HepG2 (cell line): ENCODE measurements around the gene KANTR. TPM values are rescaled to one million over a fixed set of nuclear protein-coding genes. Genes with fewer than 3 reads are reported as not detected.

Experiments
- ATAC-seq: fragments of 200-7000 bp; cut with Tn5 transposase; 3 replicates; pipeline ENCODE4 v1.9.1; 2020; ENCODE audit warnings: mild to moderate bottlenecking, moderate library complexity
- BruUV-seq: library from RNA; stranded (reverse); fragments of 400-500 nt; replicated peaks from 2 replicates; lab custom pipeline; 2021; lab: Mats Ljungman, UMichigan
- CTCF ChIA-PET: fragments of 300-600 bp; formaldehyde crosslinking; extraction: SDS; loops from one replicate; lab custom pipeline; 2021; ENCODE audit warnings: low total read pairs, inconsistent platforms, low intra/inter-chr PET ratio; lab: Yijun Ruan, JAX
- POLR2A ChIA-PET: fragments of 350-600 bp; sonication (Branson Sonifier 250); formaldehyde crosslinking; loops from one replicate; lab custom pipeline; 2020; ENCODE audit warnings: antibody characterized with exemption, inconsistent platforms; lab: Yijun Ruan, JAX
- DNase-seq: peaks from one replicate; pipeline ENCODE4 v3.0.0-alpha.2; 2015; ENCODE audit warnings: low spot score
- FAIRE-seq: peaks from 3 replicates; lab custom pipeline; 2011; peaks lifted over from hg19 to GRCh38; lab: Jason Lieb, UNC
- H2AFZ ChIP-seq: one replicate; pipeline ENCODE4 v1.6.1; 2011; ENCODE audit warnings: low read length, inconsistent platforms
- H3K27ac ChIP-seq: fragments of 300-600 bp; 3 replicates; pipeline ENCODE4 v1.8.0; 2011; ENCODE audit warnings: mixed run types, mild to moderate bottlenecking, mixed read lengths, low read length, inconsistent platforms; ENCODE audit not compliant: insufficient read depth; ENCODE audit errors: extremely low read length
- H3K27me3 ChIP-seq, 2 experiments: fragments of 200-600 bp in 1 of 2; 2 replicates in 1 of 2; 3 replicates in 1 of 2; pipeline versions ENCODE4 v1.6.0 to v1.8.0; 2011; ENCODE audit warnings: low read length in 2 of 2, mild to moderate bottlenecking in 2 of 2, moderate library complexity in 2 of 2, inconsistent platforms in 1 of 2; ENCODE audit not compliant: insufficient read depth in 2 of 2, control insufficient read depth in 1 of 2
- H3K36me3 ChIP-seq, 2 experiments: fragments of 200-600 bp in 1 of 2; replicated peaks in 1 of 2; 2 replicates in 1 of 2; 3 replicates in 1 of 2; pipeline versions ENCODE4 v1.5.1 to v1.8.0; 2011; ENCODE audit warnings: low read length in 2 of 2, inconsistent platforms in 1 of 2; ENCODE audit not compliant: insufficient read depth in 2 of 2, control insufficient read depth in 1 of 2
- H3K4me1 ChIP-seq: 2 replicates; pipeline ENCODE4 v1.5.1; 2012; ENCODE audit warnings: low read length, inconsistent platforms; ENCODE audit not compliant: insufficient read depth
- H3K4me2 ChIP-seq: 2 replicates; pipeline ENCODE4 v1.6.0; 2011; ENCODE audit warnings: low read depth, low read length, inconsistent platforms
- H3K4me3 ChIP-seq, 3 experiments: fragments of 200-600 bp in 1 of 3; sonication (generic), shearing (Covaris generic) in 1 of 3; replicated peaks in 1 of 3; 2 replicates each; pipeline ENCODE4 v1.5.1; 2011 to 2016; ENCODE audit warnings: low read length in 3 of 3, inconsistent platforms in 2 of 3, low read depth in 2 of 3, mild to moderate bottlenecking in 2 of 3, control low read depth in 1 of 3, mixed read lengths in 1 of 3; ENCODE audit not compliant: insufficient read depth in 1 of 3
- H3K79me2 ChIP-seq: one replicate; pipeline ENCODE4 v1.6.1; 2011; ENCODE audit warnings: low read length, inconsistent platforms; ENCODE audit not compliant: insufficient read depth
- H3K9ac ChIP-seq: 2 replicates; pipeline ENCODE4 v1.6.0; 2011; ENCODE audit warnings: mild to moderate bottlenecking, low read depth, low read length, inconsistent platforms; ENCODE audit not compliant: insufficient read depth
- H3K9me3 ChIP-seq: 2 replicates; pipeline ENCODE4 v1.5.1; 2012; ENCODE audit warnings: mild to moderate bottlenecking, low read length
- H4K20me1 ChIP-seq: 2 replicates; pipeline ENCODE4 v1.6.0; 2011; ENCODE audit warnings: inconsistent platforms, mild to moderate bottlenecking, low read length, moderate library complexity; ENCODE audit not compliant: insufficient read depth
- PHF5A ChIP-seq: IDR thresholded peaks from one replicate; pipeline ENCODE4 v1.6.1; 2018; ENCODE audit warnings: low read depth, missing genetic modification reagents; ENCODE audit not compliant: unreplicated experiment
- SAFB2 ChIP-seq: sonication (generic); formaldehyde crosslinking; IDR thresholded peaks from 2 replicates; pipeline ENCODE4 v1.5.1; 2020; ENCODE audit warnings: missing genetic modification reagents, low read depth, mild to moderate bottlenecking, borderline replicate concordance
- SMARCC2 ChIP-seq: fragments of 450-650 bp; IDR thresholded peaks from 2 replicates; pipeline ENCODE4 v1.6.1; 2017; ENCODE audit warnings: antibody characterized with exemption, mild to moderate bottlenecking
- TBP ChIP-seq: sonication (generic); formaldehyde crosslinking; IDR thresholded peaks from 2 replicates; pipeline ENCODE4 v1.5.0; 2020; ENCODE audit warnings: missing genetic modification reagents
- ZNF296 ChIP-seq: sonication (generic); formaldehyde crosslinking; conservative IDR thresholded peaks from 2 replicates; pipeline ENCODE4 v1.5.0; 2020; ENCODE audit warnings: mild to moderate bottlenecking, missing genetic modification reagents
- ZNF468 ChIP-seq: sonication (generic); formaldehyde crosslinking; IDR thresholded peaks from 2 replicates; pipeline ENCODE4 v1.8.0; 2022; ENCODE audit warnings: mild to moderate bottlenecking, moderate library complexity, missing genetic modification reagents
- ZNF678 ChIP-seq: sonication (generic); formaldehyde crosslinking; IDR thresholded peaks from 2 replicates; pipeline ENCODE4 v1.4.0; 2020; ENCODE audit warnings: mild to moderate bottlenecking, missing genetic modification reagents
- ZNF768 ChIP-seq: sonication (generic); formaldehyde crosslinking; IDR thresholded peaks from 2 replicates; pipeline ENCODE4 v1.4.0; 2020; ENCODE audit warnings: missing genetic modification reagents
- WGBS: methylation state at CpG from one replicate; pipeline ENCODE4 v1.1.6; 2017; ENCODE audit warnings: low lambda C conversion rate; 5-methylcytosine and 5-hydroxymethylcytosine counted together
- in situ Hi-C: cut with HindIII; loops from 2 replicates; pipeline ENCODE4 v1.10.0; 2017; ENCODE audit warnings: low pct_unique_long_range_greater_than_20kb; ENCODE audit not compliant: extremely low pct_ligation_motif_present
- intact Hi-C: fragments of 100-400 bp; cut with micrococcal nuclease; formaldehyde crosslinking; loops from one replicate; pipeline ENCODE4 v1.10.0; 2022; ENCODE audit not compliant: unreplicated experiment
- polyA plus RNA-seq, 8 experiments: library from polyadenylated mRNA; depleted of rRNA in 3 of 8; stranded (reverse) in 7 of 8; unstranded in 1 of 8; fragments of >200 nt; fragmentation: Illumina TruSeq in 4 of 8; extraction: Trizol in 4 of 8; gene quantifications; 2 replicates each; pipeline versions ENCODE4 v1.2.1 to v1.2.3, GENCODE V29; 2011 to 2016; ENCODE audit warnings: low read depth in 4 of 8, missing spikeins in 1 of 8, mixed read lengths in 1 of 8; ENCODE audit not compliant: insufficient read depth in 1 of 8
- total RNA-seq, 5 experiments: library from RNA; depleted of rRNA; stranded (reverse); fragments of >200 nt; fragmentation: Illumina TruSeq; extraction: Trizol; gene quantifications; 2 replicates each; pipeline ENCODE4 v1.2.3, GENCODE V29; 2016; ENCODE audit warnings: low read depth in 1 of 5
- TF ChIP-seq, protein P1 (sequence below): sonication (generic); formaldehyde crosslinking; IDR thresholded peaks from 2 replicates; pipeline ENCODE4 v1.5.0; 2020; ENCODE audit warnings: missing genetic modification reagents, mild to moderate bottlenecking, borderline replicate concordance
- TF ChIP-seq, protein P2 (sequence below): sonication (generic); formaldehyde crosslinking; IDR thresholded peaks from 2 replicates; pipeline ENCODE4 v1.5.0; 2020; ENCODE audit warnings: mild to moderate bottlenecking, low read depth, missing genetic modification reagents, borderline replicate concordance
- TF ChIP-seq, protein P3 (sequence below): IDR thresholded peaks from 2 replicates; pipeline ENCODE4 v1.6.1; 2016; ENCODE audit warnings: mild to moderate bottlenecking

KANTR gene
- total and polyA plus RNA-seq, 2 of the 13 experiments (the other 11 are each of a cell fraction or from before 2014, with no cell fraction given), result 4.4 to 9.0 TPM

DNA sequence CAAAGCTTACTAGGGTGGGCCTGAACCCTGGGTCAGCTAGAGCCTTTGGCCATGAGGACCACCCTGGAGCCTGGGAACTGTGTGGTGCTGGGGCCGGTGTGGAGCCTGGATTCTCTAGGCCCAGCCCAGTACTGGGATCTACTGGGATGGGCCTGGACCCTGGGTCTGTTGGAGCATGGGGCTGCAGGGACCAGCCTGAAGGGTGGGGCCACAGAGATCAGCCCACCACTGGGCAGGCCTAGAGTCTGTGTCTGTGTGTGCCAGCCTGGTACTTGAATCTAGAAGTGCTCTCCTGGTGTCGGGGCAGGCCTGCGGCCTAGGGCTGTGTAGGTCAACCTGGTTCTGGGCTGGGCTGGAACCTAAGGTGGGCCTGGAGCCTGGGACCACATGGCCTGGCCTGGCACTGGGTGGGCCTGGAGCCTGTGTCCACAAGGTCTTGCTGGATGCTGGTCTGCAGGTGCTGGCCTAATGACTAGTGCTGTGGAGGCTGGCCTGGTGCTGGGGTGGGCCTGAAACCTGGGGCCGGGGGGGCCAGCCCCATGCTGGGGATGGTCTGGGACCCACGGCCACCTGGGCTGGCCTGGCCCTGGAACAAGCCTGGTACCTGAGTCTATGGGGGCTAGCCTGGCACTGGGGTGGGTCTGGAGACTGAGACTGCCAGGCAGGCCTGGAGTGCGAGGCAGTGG is 21.1 kb downstream of the KANTR start (continued):
- TF ChIP-seq, protein P1, sequence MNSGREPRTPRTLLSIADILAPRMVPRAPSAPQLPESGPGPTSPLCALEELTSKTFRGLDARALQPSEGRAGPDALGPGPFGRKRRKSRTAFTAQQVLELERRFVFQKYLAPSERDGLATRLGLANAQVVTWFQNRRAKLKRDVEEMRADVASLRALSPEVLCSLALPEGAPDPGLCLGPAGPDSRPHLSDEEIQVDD (CRISPR knock-in tag), result no peak
- TF ChIP-seq, protein P2, sequence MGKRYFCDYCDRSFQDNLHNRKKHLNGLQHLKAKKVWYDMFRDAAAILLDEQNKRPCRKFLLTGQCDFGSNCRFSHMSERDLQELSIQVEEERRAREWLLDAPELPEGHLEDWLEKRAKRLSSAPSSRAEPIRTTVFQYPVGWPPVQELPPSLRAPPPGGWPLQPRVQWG (CRISPR knock-in tag), result no peak
- no peak for TF ChIP-seq ZNF678
- TF ChIP-seq SAFB2 (CRISPR knock-in tag), result no peak
- TF ChIP-seq TBP (CRISPR knock-in tag), result no peak
- TF ChIP-seq PHF5A, result no peak
- TF ChIP-seq, protein P3, sequence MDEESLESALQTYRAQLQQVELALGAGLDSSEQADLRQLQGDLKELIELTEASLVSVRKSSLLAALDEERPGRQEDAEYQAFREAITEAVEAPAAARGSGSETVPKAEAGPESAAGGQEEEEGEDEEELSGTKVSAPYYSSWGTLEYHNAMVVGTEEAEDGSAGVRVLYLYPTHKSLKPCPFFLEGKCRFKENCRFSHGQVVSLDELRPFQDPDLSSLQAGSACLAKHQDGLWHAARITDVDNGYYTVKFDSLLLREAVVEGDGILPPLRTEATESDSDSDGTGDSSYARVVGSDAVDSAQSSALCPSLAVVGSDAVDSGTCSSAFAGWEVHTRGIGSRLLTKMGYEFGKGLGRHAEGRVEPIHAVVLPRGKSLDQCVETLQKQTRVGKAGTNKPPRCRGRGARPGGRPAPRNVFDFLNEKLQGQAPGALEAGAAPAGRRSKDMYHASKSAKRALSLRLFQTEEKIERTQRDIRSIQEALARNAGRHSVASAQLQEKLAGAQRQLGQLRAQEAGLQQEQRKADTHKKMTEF, result no peak

DNA sequence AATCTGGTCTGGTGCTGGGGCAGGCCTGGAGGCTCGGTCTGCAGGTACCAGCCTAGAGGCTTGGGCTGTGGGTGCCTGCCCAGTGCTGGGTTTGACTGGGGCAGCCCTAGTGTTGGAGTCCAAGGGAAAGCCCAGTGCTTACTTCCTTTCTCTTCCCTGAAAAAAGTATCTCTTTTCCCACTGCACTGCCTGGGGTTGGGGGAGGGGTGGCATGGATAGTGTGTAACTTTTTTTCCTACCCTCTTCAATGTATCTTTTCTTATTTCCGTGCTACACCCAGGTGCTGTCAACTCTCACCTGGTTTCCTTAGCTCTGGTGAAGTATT is 21.6 kb downstream of the KANTR start:
- no peak for ATAC-seq
- no peak for FAIRE-seq
- ChIA-PET POLR2A (no interaction called here), CTCF (no interaction called here)
- H3K27me3 ChIP-seq, result no peaks in the 10 kb centered on the region
- intact Hi-C loops, result no loop called here
- no peaks in the 10 kb centered on the region for H3K9me3 ChIP-seq
- no peaks in the 10 kb centered on the region for H3K36me3 ChIP-seq
- in situ Hi-C loops, result no loop called here
- H3K4me2 ChIP-seq, result no peak overlapping the region
- DNase-seq, result no peak
- no peak overlapping the region for H2AFZ ChIP-seq
- no peaks in the 10 kb centered on the region for H4K20me1 ChIP-seq
- H3K4me3 ChIP-seq, result no peak overlapping the region
- no peak overlapping the region for H3K9ac ChIP-seq
- no peaks in the 10 kb centered on the region for H3K4me1 ChIP-seq
- H3K79me2 ChIP-seq, result peaks cover 3% of the 10 kb centered on the region
- TF ChIP-seq SMARCC2 (no peak), ZNF296 (CRISPR knock-in tag) (no peak), ZNF768 (no peak), ZNF468 (CRISPR knock-in tag) (no peak)
- BruUV-seq, result no TSS peak
- no peak overlapping the region for H3K27ac ChIP-seq
- WGBS, result 95% methylated on average over 1 of the region's 2 CpGs
